ENCODE measurements around the gene ZAP70.

ZAP70 gene

GRCh38 chr2:97701851-97702465, 11.4 kb upstream of the ZAP70 start:
- no peak overlapping the region for H3K27ac ChIP-seq
- TF ChIP-seq ZFX (IDR thresholded peaks at IDR 0.05; ENCODE audit: borderline replicate concordance) (no peak), CTCF (IDR thresholded peaks at IDR 0.05) (no peak)

- no peak overlapping the region for H3K27ac ChIP-seq
- TF ChIP-seq CTCF (IDR thresholded peaks at IDR 0.05) (no peak), ZFX (IDR thresholded peaks at IDR 0.05; ENCODE audit: borderline replicate concordance) (no peak)
Observed at GRCh38 chr2:97702731-97703470, 10.5 kb upstream of the ZAP70 start.

GRCh38 chr2:97703741-97704140, 9.6 kb upstream of the ZAP70 start:
- no peak overlapping the region for H3K27ac ChIP-seq
- TF ChIP-seq ZFX (IDR thresholded peaks at IDR 0.05; ENCODE audit: borderline replicate concordance) = no peak
- no peak for TF ChIP-seq CTCF (IDR thresholded peaks at IDR 0.05)

GRCh38 chr2:97704989-97705388, 8.4 kb upstream of the ZAP70 start:
- TF ChIP-seq ZFX (IDR thresholded peaks at IDR 0.05; ENCODE audit: borderline replicate concordance) (no peak), CTCF (IDR thresholded peaks at IDR 0.05) (no peak)
- H3K27ac ChIP-seq = no peak overlapping the region

- H3K27ac ChIP-seq = no peak overlapping the region
- TF ChIP-seq ZFX (IDR thresholded peaks at IDR 0.05; ENCODE audit: borderline replicate concordance) (no peak), CTCF (IDR thresholded peaks at IDR 0.05) (no peak)
Observed at GRCh38 chr2:97706112-97706511, 7.3 kb upstream of the ZAP70 start.

GRCh38 chr2:97706708-97707345, 6.5 kb upstream of the ZAP70 start:
- H3K27ac ChIP-seq = no peak overlapping the region
- TF ChIP-seq ZFX (IDR thresholded peaks at IDR 0.05; ENCODE audit: borderline replicate concordance) = no peak
- no peak for TF ChIP-seq CTCF (IDR thresholded peaks at IDR 0.05)

Measured in 22Rv1 (cell line).